HEK293 (cell line): ENCODE measurements around the gene VPS4A.
A peak's percentile ranks its signal among the peaks of the same experiment; 100 is the strongest.

Source experiments
- CTCF ChIA-PET: fragments of 350-600 bp; formaldehyde crosslinking; extraction: SDS; loops from one replicate; lab custom pipeline; 2021; ENCODE audit warnings: antibody characterized with exemption; lab: Yijun Ruan, JAX
- POLR2A ChIA-PET: fragments of 300-600 bp; formaldehyde crosslinking; extraction: SDS; loops from one replicate; lab custom pipeline; 2020; ENCODE audit warnings: antibody characterized with exemption, inconsistent platforms; lab: Yijun Ruan, JAX
- H3K27ac ChIP-seq: fragments of 200-500 bp; sonication (Bioruptor generic); 2 replicates; pipeline ENCODE4 v1.5.1; 2014; ENCODE audit warnings: low read depth, low read length, control low read depth, inconsistent platforms; ENCODE audit errors: extremely low read depth
- H3K36me3 ChIP-seq, 2 experiments: fragments of 200-500 bp in 1 of 2; sonication (Bioruptor generic) in 1 of 2; 1 replicate in 1 of 2; 2 replicates in 1 of 2; pipeline ENCODE4 v1.5.1; 2014 to 2017; ENCODE audit warnings: inconsistent platforms in 2 of 2, low read length in 2 of 2; ENCODE audit not compliant: control insufficient read depth in 2 of 2, insufficient read depth in 1 of 2
- H3K4me1 ChIP-seq: fragments of 200-500 bp; sonication (Bioruptor generic); 2 replicates; pipeline ENCODE4 v1.5.1; 2014; ENCODE audit warnings: mild to moderate bottlenecking, low read length, inconsistent platforms; ENCODE audit not compliant: control insufficient read depth, insufficient read depth
- H3K4me3 ChIP-seq: 2 replicates; pipeline ENCODE4 v1.5.1; 2011; ENCODE audit warnings: low read depth, mild to moderate bottlenecking, control low read depth, low read length, moderate library complexity
- H3K9me3 ChIP-seq: fragments of 200-500 bp; sonication (Bioruptor generic); 2 replicates; pipeline ENCODE4 v1.5.1; 2014; ENCODE audit warnings: low read depth, low read length, inconsistent platforms; ENCODE audit not compliant: control insufficient read depth, insufficient read depth
- KLF10 ChIP-seq: fragments of 450-650 bp; IDR thresholded peaks from 2 replicates; pipeline ENCODE4 v1.5.1; 2018; ENCODE audit warnings: missing biosample characterization, mild to moderate bottlenecking, missing genetic modification characterization
- KLF8 ChIP-seq: fragments of 450-650 bp; formaldehyde crosslinking; IDR thresholded peaks from 2 replicates; pipeline ENCODE4 v1.5.1; 2016; ENCODE audit warnings: missing biosample characterization, missing genetic modification characterization
- KLF9 ChIP-seq: fragments of 450-650 bp; formaldehyde crosslinking; IDR thresholded peaks from 2 replicates; pipeline ENCODE4 v1.5.1; 2016; ENCODE audit warnings: missing biosample characterization, missing genetic modification characterization, low read depth
- SP2 ChIP-seq: fragments of 450-650 bp; formaldehyde crosslinking; IDR thresholded peaks from 2 replicates; pipeline ENCODE4 v1.5.1; 2016; ENCODE audit warnings: missing biosample characterization, missing genetic modification characterization
- SP3 ChIP-seq: fragments of 450-650 bp; formaldehyde crosslinking; IDR thresholded peaks from 2 replicates; pipeline ENCODE4 v1.5.1; 2016; ENCODE audit warnings: missing biosample characterization, missing genetic modification characterization
- YY2 ChIP-seq: fragments of 450-650 bp; formaldehyde crosslinking; IDR thresholded peaks from 2 replicates; pipeline ENCODE4 v1.5.1; 2016; ENCODE audit warnings: missing biosample characterization, missing genetic modification characterization
- ZBTB17 ChIP-seq: fragments of 450-650 bp; formaldehyde crosslinking; IDR thresholded peaks from 2 replicates; pipeline ENCODE4 v1.5.1; 2016; ENCODE audit warnings: missing biosample characterization, missing genetic modification characterization
- ZBTB44 ChIP-seq: fragments of 450-650 bp; IDR thresholded peaks from 2 replicates; pipeline ENCODE4 v1.5.1; 2018; ENCODE audit warnings: missing biosample characterization, mild to moderate bottlenecking, missing genetic modification characterization
- ZBTB8A ChIP-seq: fragments of 450-650 bp; formaldehyde crosslinking; IDR thresholded peaks from 2 replicates; pipeline ENCODE4 v1.5.1; 2016; ENCODE audit warnings: missing biosample characterization, missing genetic modification characterization
- ZEB2 ChIP-seq: fragments of 450-650 bp; formaldehyde crosslinking; IDR thresholded peaks from 2 replicates; pipeline ENCODE4 v1.5.1; 2016; ENCODE audit warnings: missing biosample characterization, missing genetic modification characterization
- ZNF174 ChIP-seq: fragments of 450-650 bp; formaldehyde crosslinking; IDR thresholded peaks from 2 replicates; pipeline ENCODE4 v1.5.0; 2017; ENCODE audit warnings: missing biosample characterization, mild to moderate bottlenecking, missing genetic modification characterization
- ZNF561 ChIP-seq: fragments of 450-650 bp; IDR thresholded peaks from 2 replicates; pipeline ENCODE4 v1.5.1; 2018; ENCODE audit warnings: missing biosample characterization, missing genetic modification characterization, borderline replicate concordance
- ZNF571 ChIP-seq: fragments of 450-650 bp; formaldehyde crosslinking; IDR thresholded peaks from 2 replicates; pipeline ENCODE4 v1.5.0; 2017; ENCODE audit warnings: missing biosample characterization, missing genetic modification characterization
- ZNF596 ChIP-seq: fragments of 450-650 bp; IDR thresholded peaks from 2 replicates; pipeline ENCODE4 v1.5.0; 2018; ENCODE audit warnings: missing biosample characterization, mild to moderate bottlenecking, missing genetic modification characterization, moderate library complexity
- ZNF654 ChIP-seq: fragments of 450-650 bp; formaldehyde crosslinking; IDR thresholded peaks from 2 replicates; pipeline ENCODE4 v1.5.1; 2016; ENCODE audit warnings: low read depth, missing biosample characterization, missing genetic modification characterization
- ZNF660 ChIP-seq: fragments of 450-650 bp; IDR thresholded peaks from 2 replicates; pipeline ENCODE4 v1.5.1; 2018; ENCODE audit warnings: missing biosample characterization, mild to moderate bottlenecking, missing genetic modification characterization
- ZNF704 ChIP-seq: fragments of 450-650 bp; formaldehyde crosslinking; IDR thresholded peaks from 2 replicates; pipeline ENCODE4 v1.5.1; 2016; ENCODE audit warnings: missing biosample characterization, missing genetic modification characterization
- ZNF785 ChIP-seq: fragments of 450-650 bp; formaldehyde crosslinking; IDR thresholded peaks from 2 replicates; pipeline ENCODE4 v1.5.1; 2016; ENCODE audit warnings: missing biosample characterization, missing genetic modification characterization
- ZSCAN16 ChIP-seq: fragments of 450-650 bp; formaldehyde crosslinking; IDR thresholded peaks from 2 replicates; pipeline ENCODE4 v1.5.1; 2016; ENCODE audit warnings: missing biosample characterization, missing genetic modification characterization
- TF ChIP-seq, protein P1 (sequence below): fragments of 450-650 bp; formaldehyde crosslinking; IDR thresholded peaks from 2 replicates; pipeline ENCODE4 v1.5.1; 2017; ENCODE audit warnings: missing biosample characterization, missing genetic modification characterization
- TF ChIP-seq, protein P2 (sequence below): sonication (generic); formaldehyde crosslinking; IDR thresholded peaks from 2 replicates; pipeline ENCODE4 v1.8.1; 2022; ENCODE audit warnings: mild to moderate bottlenecking, moderate library complexity, missing genetic modification reagents
- TF ChIP-seq, protein P3 (sequence below): fragments of 450-650 bp; formaldehyde crosslinking; IDR thresholded peaks from 2 replicates; pipeline ENCODE4 v1.5.1; 2016; ENCODE audit warnings: missing biosample characterization, missing genetic modification characterization, borderline replicate concordance
- TF ChIP-seq, protein P4 (sequence below): fragments of 450-650 bp; formaldehyde crosslinking; IDR thresholded peaks from 2 replicates; pipeline ENCODE4 v1.5.1; 2016; ENCODE audit warnings: missing biosample characterization, missing genetic modification characterization

Gene VPS4A

DNA sequence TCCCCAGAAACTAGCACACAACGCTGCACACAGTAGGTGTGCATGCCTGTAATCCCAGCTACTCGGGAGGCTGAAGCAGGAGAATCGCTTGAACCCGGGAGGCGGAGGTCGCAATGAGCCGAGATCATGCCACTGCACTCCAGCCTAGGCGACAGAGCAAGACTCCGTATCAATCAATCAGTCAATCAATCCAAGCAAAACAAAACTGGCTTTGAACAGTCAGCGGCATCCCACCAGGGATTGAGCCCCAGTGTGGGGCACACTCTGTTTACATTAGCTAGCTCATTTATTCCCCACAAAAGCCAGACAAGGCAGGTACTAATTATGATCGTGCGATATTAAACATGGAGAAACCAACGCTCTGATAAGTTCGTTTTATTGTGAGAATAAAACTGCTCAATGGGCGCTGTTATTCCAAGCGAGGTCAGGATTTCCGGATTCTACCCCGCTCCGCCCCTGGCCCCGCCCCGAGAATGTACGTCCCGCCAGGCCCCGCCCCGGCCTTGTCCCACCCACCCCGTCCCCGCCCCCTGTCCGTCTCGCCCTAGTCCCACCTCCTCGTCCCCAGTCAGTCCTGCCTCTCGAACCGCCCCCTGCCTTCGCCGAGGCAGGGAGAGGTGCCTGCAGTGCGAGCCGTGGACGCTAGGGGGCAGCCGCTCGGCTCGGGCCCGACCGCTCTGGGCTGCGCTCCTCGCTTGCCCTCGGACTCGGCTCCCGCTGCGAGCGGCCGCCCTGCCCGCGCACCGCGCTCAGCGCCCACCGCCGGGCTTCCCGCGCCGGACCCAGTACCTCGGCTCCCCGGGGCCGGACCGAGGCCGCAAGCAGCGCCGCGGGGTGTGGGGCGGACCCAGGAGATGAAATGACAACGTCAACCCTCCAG, at the start of gene VPS4A:
Gene VPS4A (plus strand): TSS at position 698 of the 880 bp plus-strand sequence. CDS start 162 bp downstream, at position 860.
- ChIA-PET POLR2A (interaction anchor here (0.9 to 1.4 kb wide), 2 partner anchors 13 to 161 kb away, joined by 3 to 4 read pairs; no protein-coding TSS in a partner anchor), CTCF (interaction anchor here (0.6 to 1.3 kb wide), 3 partner anchors 105 to 1226 kb away, joined by 3 to 5 read pairs (median 3); no protein-coding TSS in a partner anchor)
- no peaks in the 10 kb centered on the region for H3K9me3 ChIP-seq
- peak within 1 kb of the TSS; percentile 93 for H3K27ac ChIP-seq
- H3K36me3 ChIP-seq: peaks cover 14 to 33% of the 10 kb centered on the region in 2 experiments; a peak in 2 of 3 replicates
- H3K4me3 ChIP-seq: peak within 1 kb of the TSS; percentile 82
- H3K4me1 ChIP-seq: no peaks in the 10 kb centered on the region
- TF ChIP-seq ZNF596 (tag by site-specific recombination) (peak; percentile 25; the same call in 1 of the 2 replicates), ZNF660 (tag by site-specific recombination) (peak; percentile 96), ZEB2 (0 out of 2 replicates have a peak, but pooled peaks have one; percentile 22), KLF9 (peak; percentile 52; the same call in 1 of the 2 replicates), ZBTB17 (tag by site-specific recombination) (peak; percentile 67), ZSCAN16 (tag by site-specific recombination) (0 out of 2 replicates have a peak, but pooled peaks have one; percentile 50), ZNF174 (tag by site-specific recombination) (peak; percentile 67; the same call in 1 of the 2 replicates), ZNF561 (tag by site-specific recombination) (peak; percentile 88), YY2 (tag by site-specific recombination) (peak; percentile 57; the same call in 1 of the 2 replicates), SP3 (tag by site-specific recombination) (peak; percentile 70), SP2 (peak; percentile 79), ZNF571 (no peak), ZNF654 (tag by site-specific recombination) (no peak), KLF10 (peak; percentile 58; the same call in 1 of the 2 replicates), KLF8 (tag by site-specific recombination) (0 out of 2 replicates have a peak, but pooled peaks have one; percentile 45), ZNF704 (tag by site-specific recombination) (no peak), ZBTB44 (0 out of 2 replicates have a peak, but pooled peaks have one; percentile 24), ZBTB8A (tag by site-specific recombination) (peak; percentile 87), ZNF785 (no peak)
- TF ChIP-seq, protein P1, sequence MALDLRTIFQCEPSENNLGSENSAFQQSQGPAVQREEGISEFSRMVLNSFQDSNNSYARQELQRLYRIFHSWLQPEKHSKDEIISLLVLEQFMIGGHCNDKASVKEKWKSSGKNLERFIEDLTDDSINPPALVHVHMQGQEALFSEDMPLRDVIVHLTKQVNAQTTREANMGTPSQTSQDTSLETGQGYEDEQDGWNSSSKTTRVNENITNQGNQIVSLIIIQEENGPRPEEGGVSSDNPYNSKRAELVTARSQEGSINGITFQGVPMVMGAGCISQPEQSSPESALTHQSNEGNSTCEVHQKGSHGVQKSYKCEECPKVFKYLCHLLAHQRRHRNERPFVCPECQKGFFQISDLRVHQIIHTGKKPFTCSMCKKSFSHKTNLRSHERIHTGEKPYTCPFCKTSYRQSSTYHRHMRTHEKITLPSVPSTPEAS (tag by site-specific recombination): no peak
- TF ChIP-seq, protein P2, sequence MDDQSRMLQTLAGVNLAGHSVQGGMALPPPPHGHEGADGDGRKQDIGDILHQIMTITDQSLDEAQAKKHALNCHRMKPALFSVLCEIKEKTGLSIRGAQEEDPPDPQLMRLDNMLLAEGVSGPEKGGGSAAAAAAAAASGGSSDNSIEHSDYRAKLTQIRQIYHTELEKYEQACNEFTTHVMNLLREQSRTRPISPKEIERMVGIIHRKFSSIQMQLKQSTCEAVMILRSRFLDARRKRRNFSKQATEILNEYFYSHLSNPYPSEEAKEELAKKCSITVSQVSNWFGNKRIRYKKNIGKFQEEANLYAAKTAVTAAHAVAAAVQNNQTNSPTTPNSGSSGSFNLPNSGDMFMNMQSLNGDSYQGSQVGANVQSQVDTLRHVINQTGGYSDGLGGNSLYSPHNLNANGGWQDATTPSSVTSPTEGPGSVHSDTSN (CRISPR knock-in tag): peak; percentile 84
- TF ChIP-seq, protein P3, sequence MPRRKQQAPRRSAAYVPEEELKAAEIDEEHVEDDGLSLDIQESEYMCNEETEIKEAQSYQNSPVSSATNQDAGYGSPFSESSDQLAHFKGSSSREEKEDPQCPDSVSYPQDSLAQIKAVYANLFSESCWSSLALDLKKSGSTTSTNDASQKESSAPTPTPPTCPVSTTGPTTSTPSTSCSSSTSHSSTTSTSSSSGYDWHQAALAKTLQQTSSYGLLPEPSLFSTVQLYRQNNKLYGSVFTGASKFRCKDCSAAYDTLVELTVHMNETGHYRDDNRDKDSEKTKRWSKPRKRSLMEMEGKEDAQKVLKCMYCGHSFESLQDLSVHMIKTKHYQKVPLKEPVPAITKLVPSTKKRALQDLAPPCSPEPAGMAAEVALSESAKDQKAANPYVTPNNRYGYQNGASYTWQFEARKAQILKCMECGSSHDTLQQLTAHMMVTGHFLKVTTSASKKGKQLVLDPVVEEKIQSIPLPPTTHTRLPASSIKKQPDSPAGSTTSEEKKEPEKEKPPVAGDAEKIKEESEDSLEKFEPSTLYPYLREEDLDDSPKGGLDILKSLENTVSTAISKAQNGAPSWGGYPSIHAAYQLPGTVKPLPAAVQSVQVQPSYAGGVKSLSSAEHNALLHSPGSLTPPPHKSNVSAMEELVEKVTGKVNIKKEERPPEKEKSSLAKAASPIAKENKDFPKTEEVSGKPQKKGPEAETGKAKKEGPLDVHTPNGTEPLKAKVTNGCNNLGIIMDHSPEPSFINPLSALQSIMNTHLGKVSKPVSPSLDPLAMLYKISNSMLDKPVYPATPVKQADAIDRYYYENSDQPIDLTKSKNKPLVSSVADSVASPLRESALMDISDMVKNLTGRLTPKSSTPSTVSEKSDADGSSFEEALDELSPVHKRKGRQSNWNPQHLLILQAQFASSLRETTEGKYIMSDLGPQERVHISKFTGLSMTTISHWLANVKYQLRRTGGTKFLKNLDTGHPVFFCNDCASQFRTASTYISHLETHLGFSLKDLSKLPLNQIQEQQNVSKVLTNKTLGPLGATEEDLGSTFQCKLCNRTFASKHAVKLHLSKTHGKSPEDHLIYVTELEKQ (tag by site-specific recombination): peak; percentile 80; the same call in 1 of the 2 replicates
- TF ChIP-seq, protein P4, sequence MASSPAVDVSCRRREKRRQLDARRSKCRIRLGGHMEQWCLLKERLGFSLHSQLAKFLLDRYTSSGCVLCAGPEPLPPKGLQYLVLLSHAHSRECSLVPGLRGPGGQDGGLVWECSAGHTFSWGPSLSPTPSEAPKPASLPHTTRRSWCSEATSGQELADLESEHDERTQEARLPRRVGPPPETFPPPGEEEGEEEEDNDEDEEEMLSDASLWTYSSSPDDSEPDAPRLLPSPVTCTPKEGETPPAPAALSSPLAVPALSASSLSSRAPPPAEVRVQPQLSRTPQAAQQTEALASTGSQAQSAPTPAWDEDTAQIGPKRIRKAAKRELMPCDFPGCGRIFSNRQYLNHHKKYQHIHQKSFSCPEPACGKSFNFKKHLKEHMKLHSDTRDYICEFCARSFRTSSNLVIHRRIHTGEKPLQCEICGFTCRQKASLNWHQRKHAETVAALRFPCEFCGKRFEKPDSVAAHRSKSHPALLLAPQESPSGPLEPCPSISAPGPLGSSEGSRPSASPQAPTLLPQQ (tag by site-specific recombination): peak; percentile 12; the same call in 1 of the 2 replicates
